Astrocyte of the spinal cord (primary cell): Measurements from ENCODE around the gene PREX1.

ENCODE experiments used
- DNase-seq: peaks from one replicate; pipeline ENCODE4 v3.0.0; 2011; ENCODE audit warnings: low read depth, low spot score
- H3K4me3 ChIP-seq: 2 replicates; pipeline ENCODE4 v1.5.1; 2011; ENCODE audit warnings: low read depth, mild to moderate bottlenecking, low read length, moderate library complexity
- CTCF ChIP-seq: IDR thresholded peaks from 2 replicates; pipeline ENCODE4 v1.5.1; 2012; ENCODE audit warnings: low read depth, mild to moderate bottlenecking, low read length, inconsistent platforms
- in situ Hi-C: cut with HindIII; loops from 2 replicates; pipeline ENCODE4 v1.10.0; 2017; ENCODE audit warnings: low sequenced_read_pairs

PREX1 gene

GRCh38 chr20:48624315-48625020 lies 203.3 kb downstream of the PREX1 start:
- in situ Hi-C loops: no loop called here
- no peak for TF ChIP-seq CTCF

DNA sequence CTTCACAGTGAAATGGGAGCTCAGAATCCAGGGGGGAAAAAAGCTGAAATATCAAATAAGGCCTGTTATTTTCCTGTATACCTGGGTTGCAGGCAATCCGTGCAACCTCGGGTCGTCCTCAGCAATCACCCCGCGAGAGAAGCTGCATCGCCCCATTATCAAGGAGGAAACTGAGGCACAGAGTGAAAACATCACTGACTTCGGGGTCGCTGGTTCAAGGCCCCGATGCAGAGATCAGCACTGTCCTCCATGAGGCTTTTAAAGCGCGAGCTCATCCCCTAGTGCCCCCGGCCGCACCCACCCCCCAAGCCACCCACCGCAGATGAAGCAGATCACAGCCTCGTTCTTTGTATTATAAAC lies 203.9 kb downstream of the PREX1 start:
- TF ChIP-seq CTCF: no peak
- no peak for DNase-seq
- H3K4me3 ChIP-seq: no peak overlapping the region
- in situ Hi-C loops: no loop called here

More at GRCh38 chr20:48624315-48625020, 203.3 kb downstream of the PREX1 start:
- DNase-seq: no peak
- no peak overlapping the region for H3K4me3 ChIP-seq

- no peak for TF ChIP-seq CTCF
- no peak for DNase-seq
- no peak overlapping the region for H3K4me3 ChIP-seq
- in situ Hi-C loops: no loop called here
Observed at GRCh38 chr20:48623176-48623905, 204.5 kb downstream of the PREX1 start.

- in situ Hi-C loops: no loop called here
- DNase-seq: no peak
- H3K4me3 ChIP-seq: no peak overlapping the region
- TF ChIP-seq CTCF: no peak
Observed at GRCh38 chr20:48622421-48622820, 205.4 kb downstream of the PREX1 start.

DNA sequence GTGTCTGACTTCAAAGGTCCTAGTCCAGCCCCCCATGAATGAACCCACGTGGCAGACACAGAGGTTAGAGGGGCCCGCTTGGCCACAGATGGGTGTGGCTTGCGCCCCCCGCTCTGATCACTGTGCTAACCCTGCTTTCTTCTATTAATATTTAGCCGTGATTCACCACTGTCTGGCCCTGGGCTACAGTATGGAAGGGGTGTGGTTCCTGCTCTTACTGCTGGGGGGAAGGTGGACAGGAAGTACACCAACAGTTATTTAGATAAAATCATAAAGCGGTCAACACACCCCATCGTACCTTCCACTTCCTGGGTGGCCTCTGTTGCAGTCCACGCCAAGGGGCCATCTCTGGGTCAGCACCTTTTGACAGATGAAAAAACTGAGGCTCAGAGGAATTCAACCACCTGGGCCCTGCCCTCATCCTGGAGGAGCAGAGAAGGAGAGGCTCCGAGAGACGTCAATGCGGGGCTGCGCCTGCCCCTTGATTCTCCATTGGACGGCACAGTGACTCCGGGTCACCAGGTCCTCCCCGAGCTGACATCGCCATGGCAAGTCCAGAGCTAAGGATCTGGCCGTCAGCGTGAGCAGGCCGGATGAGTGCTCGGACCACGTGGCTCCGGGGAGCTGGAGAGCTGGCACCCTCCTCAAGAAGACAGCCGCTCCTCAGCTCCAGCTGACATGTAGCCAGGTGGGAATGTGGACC lies 206.3 kb downstream of the PREX1 start:
- in situ Hi-C loops: no loop called here
- TF ChIP-seq CTCF: no peak
- no peak overlapping the region for H3K4me3 ChIP-seq
- no peak for DNase-seq

DNA sequence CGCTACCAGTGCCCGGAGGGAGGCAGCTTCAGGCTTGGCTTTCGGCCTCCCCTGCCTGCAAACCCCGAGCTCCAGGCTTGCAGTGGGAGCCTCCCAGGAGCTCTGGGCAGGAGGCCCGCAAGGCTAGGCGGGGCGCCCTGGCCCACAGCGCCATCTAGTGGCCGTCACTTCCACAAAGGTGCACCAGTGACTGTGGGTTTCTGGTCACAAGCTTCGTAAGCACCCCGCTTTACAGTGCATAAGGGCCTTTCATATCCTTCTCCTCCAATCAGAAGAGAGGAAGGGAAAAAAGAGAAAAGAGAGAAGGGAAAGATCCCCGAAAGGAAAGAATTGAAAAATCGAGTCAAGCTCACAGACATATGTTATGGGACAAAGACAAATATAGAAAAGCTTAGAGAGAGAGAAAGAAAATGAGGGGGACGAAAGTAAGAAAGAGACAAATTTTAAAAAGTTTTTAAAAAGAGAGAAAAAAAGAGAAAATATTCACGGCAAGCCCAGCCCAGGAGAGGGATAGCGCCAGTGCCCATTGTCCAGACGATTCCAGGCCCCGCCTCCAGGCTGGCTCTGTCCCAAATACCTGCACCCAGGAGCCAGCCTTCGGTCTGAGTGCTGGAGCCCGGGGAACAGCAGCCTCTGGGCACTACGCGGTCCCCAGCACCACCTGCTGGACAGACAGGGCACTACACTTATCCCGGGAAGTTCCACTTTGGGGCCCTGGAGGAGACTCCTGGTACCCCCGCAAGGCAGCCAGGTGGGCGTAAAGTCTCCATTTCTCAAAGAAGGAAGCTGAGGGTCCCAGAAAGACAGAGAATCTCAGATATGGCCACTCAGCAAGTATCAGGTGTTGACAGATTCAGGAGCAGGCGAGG lies 207.1 kb downstream of the PREX1 start:
- in situ Hi-C loops: no loop called here
- peak overlapping the region; percentile 27 for H3K4me3 ChIP-seq
- DNase-seq: peak; percentile 84
- TF ChIP-seq CTCF: peak; percentile 95
